HL-60/S4 (cell line): ENCODE data around the gene MAGOH.
"Not testable (repeated sequence)": the region's sequence is repeated elsewhere in the genome, so short reads cannot be mapped to it uniquely, and the experiment has no call there.

Source experiments
- in situ Hi-C: fragments of 300-500 bp; cut with MboI; formaldehyde crosslinking; loops from 2 replicates; pipeline ENCODE4 v1.14.3; 2022; ENCODE audit warnings: low sequenced_read_pairs

MAGOH gene

DNA sequence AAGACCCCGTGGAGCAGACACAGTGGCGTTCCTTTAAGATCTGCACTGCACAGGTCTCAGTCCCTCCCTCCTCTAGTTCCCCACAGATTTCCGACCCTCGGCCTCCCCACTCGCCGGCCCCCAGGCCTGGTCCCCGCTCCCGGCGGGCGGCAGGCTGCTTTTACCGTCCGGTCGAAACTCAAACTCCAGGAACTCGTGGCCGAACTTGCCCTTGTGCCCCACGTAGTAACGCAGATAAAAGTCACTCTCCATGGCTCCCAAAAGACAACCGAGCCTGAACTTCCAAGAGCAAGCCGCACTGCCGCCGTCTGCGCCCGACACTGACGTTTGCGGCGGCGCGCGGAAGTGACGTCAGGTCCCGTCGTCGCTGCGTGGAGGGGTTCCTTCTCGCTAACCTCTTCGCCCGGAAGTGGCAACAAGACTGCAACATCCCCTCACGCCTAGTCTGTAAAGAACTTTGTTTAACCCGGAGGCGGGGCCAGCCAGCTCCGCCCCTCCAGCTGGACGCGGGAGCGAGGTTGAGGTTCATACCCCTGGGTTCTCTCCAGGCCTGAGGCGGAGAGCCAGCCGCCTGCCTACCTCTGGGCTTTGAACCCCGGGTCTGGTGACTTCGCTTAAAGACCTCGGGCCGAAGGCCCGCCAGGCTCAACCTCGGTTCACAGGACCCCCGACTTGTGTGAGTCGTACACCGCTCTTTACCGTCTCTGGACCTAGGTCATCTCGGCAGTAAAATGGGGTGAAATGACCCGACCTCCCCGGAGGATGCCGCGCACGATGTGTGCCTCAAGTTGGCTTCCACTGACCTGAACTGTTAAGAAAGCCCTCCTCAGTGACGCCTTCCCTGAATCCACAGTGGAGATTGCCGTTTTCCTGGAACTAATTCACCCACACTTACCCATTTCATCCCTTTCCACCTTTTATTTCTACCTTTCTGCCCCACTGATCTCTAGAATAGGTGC is at the start of gene MAGOH:
Gene MAGOH, minus strand, starts transcription at position 322 of the 959 bp plus-strand sequence. Its CDS starts 70 bp downstream, at position 252.
- in situ Hi-C loops: no loop called here

DNA sequence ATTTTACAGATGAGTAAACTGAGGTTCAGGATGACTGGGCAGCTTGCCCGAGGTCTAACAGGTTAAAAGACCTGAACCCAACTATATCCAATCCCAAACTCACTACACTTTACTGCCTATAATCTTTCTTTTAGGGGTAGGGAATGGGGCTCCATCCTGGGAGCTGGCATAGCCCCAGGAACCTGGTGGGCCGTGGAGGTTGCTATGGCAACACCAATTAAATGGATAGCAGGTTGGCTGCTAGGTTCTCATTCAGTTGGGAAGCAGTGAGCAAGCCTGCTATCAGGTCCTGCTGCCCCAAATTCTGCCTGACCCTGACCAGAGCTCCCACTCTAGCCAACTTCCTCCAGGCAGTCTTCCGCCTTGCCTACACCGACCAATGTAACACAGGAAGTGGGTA is 48.6 kb upstream of the MAGOH start:
- in situ Hi-C loops: no loop called here

DNA sequence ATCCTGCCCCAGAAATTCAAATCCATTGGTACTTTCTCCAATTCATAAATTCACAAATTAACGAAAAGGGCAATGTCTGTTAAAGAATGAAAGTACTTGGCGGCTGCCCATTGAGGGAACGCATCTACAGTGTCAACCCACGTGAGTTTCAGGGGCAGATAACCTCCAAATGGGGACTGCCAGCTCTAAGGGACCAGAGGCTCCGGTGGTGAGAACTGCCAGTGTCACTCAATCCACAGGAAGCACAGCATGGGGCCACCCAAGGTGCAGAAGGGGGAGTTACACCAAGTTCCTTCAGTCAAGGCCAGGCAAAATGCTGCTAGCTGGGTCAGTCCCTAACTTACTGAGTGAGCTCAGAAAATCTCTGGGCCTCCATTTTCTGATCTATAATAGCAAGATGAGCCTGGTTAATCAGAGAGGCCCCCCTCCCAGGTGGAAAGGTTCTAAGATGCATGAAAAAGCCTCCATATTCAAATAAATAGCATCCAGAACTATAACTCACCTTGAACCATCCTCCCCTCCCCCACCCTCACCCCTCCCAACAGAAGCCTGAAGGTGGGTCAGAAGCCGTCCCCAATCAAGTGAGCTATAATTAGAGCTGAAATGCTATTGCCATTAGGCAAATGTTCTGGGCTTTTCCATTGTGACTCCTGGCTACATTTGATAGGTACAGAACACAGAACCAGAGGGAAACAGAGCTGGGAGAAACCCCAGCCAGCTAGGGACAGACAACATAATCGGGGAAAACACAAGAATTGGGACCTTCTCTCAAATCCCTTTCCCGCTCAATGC is 47.8 kb upstream of the MAGOH start:
- in situ Hi-C loops: no loop called here

DNA sequence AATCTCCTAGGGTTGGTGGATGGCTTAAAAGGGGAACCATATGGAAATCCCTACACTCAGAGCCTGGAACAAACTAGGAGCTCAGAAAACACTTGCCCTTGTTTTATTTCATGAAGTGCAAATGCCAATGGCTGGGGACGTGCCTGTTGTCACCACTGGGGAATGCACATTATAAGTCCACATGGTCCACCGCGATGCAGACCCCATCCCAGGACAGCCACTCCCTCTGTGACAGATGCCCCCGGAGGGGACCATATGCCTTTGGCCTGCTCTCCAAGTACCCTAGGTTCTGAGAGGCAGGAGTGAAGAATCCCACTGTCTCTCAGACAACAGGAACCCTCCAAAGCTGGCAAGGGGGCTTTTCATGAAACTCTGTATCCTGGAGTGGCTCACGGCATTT is 47.2 kb upstream of the MAGOH start:
- in situ Hi-C loops: no loop called here

DNA sequence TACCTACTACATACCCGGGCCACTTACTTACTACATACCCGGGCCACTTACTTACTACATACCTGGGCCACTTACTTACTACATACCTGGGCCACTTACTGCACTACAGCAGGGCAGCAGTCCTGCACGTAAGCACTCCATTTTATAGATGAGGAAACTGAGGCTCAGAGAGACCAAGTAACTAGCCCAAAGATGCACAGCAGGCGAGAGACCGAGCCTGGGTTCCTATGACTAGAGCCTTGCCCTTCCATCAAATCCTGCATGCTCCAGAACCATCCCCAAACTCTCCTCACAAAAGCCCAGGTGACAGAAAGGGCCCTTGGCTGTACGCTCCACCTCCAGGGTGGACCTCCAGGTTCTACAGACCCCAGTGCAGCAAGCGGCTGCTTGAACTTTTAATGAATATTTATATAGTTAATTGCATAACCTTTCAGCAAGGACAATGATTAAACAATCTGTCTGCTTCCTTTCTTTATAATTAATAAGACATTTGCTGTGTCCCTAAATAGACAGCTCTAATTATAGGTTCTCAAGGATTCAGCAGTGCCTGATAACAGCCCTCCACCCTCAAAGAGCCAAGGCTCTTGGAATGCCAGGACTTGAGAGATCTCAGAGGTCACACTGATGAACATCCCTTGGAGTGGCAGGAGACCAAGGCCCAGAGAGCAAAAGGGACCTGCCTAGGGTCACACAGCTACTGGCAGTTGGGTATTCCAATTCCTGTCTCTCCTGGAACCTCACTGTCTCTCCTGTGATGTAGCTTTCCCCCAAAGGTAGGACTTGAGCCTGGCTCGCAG is 46.1 kb upstream of the MAGOH start:
- in situ Hi-C loops: no loop called here

DNA sequence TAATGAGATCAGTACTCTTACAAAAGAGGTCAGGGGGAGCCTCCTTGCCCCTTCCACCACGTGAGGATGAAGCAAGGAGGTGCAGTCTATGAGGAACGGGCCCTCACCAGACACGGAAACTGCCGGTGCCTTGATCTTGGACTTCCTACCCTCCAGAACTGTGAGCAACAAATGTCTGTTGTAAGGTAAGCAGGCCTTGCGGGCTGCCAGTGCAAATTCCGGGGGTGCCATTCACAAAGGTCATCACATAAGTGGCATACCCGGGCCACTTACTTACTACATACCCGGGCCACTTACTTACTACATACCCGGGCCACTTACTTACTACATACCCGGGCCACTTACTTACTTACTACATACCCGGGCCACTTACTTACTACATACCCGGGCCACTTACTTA is 44.8 kb upstream of the MAGOH start:
- in situ Hi-C loops: not testable (repeated sequence)

GRCh38 chr1:53281133-53281532 is 42.8 kb upstream of the MAGOH start:
- in situ Hi-C loops: no loop called here

DNA sequence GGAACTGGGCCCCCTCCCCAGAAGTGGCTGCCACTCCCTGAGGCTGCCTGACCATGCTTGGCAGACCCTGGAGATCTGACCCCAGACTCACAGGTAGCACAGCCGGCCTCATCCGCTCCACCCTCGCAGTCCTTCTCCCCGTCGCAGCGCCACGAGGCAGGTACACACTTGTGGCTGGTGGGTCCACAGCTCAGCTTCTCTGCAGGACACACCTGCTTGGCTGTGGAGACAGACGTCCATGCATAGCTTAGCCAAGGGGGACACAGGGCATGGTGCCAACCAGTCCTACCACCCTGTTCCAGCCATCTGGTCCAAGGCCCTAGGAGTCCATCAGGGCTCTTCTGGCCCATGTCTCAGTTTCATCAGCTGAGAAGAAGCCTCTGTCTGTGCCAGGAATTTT is 42.2 kb upstream of the MAGOH start:
- in situ Hi-C loops: no loop called here

GRCh38 chr1:53279296-53280200 is 41.2 kb upstream of the MAGOH start:
- in situ Hi-C loops: loop anchor here (5.0 kb wide), 1 partner anchor 113 kb away; no protein-coding TSS in a partner anchor

DNA sequence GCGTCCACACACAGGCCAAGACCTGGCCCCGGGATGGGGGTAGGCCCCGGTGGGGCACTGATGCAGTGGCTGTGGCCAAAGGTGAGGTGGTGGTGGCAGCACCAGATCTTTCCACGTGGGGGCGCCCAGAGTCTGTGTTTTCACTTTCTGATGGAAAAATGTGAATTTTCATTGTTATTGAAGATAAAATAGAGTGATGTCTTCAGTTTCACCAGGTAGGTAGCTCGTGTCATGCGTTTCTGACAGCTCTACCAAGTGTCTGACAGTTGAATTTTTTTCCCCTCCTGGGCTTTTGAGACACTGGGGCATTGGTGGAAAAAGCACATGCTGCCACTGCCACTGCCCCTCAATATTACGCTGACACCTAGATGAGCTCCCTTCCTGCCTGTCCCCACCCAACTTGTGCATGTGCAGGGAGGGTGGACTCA is 40.0 kb upstream of the MAGOH start:
- in situ Hi-C loops: loop anchor here (5.0 kb wide), 1 partner anchor 114 kb away; no protein-coding TSS in a partner anchor

DNA sequence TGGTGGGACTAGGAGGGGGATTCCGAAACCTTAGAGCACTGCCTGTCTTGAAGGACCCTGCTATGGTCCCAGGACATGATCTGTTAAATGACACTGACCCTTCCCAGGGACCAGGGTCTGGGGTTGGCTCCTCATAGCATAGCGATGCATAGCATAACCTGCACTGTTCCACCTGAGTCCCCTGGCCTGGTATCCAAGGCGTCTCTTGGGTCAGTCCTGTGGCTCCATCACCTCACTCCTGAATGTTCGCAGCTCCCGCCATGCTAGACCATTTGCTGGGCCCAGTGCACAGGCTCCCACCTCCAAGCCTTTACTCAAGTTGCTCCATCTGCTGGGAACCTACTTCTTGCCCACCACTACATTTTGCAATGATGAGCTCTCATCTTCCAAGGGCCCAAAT is 39.0 kb upstream of the MAGOH start:
- in situ Hi-C loops: loop anchor here (5.0 kb wide), 1 partner anchor 115 kb away; no protein-coding TSS in a partner anchor

- in situ Hi-C loops: loop anchor here (5.0 kb wide), 1 partner anchor 115 kb away; no protein-coding TSS in a partner anchor
These were observed 38.6 kb upstream of the MAGOH start for GRCh38 chr1:53276902-53277281.

DNA sequence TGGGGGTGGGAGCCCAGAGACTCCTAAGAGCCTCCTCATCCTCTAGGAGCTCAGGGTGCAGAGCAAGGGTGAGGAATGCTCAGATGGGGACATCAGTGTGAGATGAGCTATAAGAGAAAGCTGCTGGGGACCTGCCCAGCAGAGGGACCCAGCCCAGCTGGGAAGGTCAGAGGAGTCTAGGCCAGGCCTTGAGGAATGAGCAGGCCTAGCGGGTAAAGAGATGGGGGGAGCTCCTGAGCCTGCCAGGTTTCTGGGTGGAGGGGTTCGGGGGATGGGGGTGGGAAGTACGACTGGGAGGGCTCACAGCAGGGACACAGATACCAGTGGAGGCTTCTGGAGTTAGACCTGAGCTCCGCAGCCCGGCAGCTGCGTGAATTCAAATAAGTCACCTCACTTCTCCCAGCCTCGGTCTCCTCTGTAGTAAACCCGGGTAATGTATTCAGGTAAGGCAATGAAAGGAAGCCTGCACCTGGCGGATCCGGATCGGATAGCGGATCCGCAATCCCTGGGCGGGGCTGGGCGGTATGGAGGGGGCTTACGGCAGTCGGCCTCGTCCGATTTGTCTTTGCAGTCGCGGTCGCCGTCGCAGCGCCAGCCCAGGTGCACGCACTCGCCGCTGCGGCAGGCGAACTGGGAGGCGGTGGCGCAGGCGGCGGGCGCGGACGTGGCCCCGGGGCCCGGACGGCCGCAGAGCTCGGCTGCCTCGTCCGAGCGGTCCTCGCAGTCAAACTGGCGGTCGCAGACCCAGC is 38.0 kb upstream of the MAGOH start:
- in situ Hi-C loops: loop anchor here (5.0 kb wide), 1 partner anchor 116 kb away; no protein-coding TSS in a partner anchor

GRCh38 chr1:53275566-53275965 is 37.2 kb upstream of the MAGOH start:
- in situ Hi-C loops: loop anchor here (5.0 kb wide), 1 partner anchor 117 kb away; no protein-coding TSS in a partner anchor

DNA sequence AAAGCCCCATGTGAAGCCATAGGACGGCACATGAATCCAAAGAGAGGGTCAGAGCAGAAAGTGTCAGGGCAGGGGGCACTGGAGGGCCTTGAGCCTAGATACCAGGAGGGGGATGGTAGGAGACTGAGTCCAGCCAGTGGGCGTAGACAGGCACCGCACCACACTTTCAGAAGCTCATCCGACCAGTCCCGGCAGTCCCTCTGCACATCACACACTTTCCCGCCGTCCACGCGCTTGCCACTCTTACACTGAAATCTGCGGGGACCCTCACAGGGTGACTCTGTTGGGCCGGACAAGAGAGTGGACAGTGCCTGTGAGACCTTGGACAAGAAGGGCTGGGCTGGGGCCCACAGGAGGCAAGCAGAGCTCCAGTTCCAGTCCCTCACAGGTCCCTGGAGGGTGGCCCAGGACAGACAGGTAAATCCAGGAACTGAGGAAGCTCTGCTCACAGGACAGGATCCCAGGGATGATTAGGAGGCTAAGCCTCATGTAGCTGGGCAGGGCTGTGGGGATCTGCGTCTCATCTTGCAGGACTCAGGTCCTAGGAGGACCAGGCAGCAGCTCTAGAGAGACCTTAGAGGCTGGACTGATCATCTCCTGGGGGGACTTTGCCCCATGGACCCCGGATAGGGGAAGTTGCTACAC is 36.3 kb upstream of the MAGOH start:
- in situ Hi-C loops: loop anchor here (5.0 kb wide), 1 partner anchor 118 kb away; no protein-coding TSS in a partner anchor

DNA sequence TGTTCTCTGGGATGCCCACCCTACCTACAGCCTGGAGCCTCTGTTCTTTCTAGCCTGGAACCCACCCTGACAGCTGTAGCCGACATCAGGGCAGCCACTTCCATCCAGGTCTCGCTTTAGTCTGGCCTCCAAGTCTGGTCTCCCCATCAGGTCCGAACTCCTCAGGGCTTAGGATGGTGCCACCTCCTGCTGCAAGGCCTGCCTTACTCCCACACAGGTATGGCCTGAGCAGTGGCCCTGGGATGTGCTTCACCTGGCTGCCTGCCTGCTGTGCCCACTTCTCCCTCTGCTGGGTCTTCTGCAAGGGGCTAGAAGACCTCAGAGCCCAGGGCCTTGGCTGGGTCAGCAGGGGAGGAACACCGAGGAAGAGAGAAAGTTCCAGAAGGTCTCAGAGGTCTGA is 35.7 kb upstream of the MAGOH start:
- in situ Hi-C loops: no loop called here

- in situ Hi-C loops: no loop called here
These were observed 35.2 kb upstream of the MAGOH start for GRCh38 chr1:53273526-53273925.

DNA sequence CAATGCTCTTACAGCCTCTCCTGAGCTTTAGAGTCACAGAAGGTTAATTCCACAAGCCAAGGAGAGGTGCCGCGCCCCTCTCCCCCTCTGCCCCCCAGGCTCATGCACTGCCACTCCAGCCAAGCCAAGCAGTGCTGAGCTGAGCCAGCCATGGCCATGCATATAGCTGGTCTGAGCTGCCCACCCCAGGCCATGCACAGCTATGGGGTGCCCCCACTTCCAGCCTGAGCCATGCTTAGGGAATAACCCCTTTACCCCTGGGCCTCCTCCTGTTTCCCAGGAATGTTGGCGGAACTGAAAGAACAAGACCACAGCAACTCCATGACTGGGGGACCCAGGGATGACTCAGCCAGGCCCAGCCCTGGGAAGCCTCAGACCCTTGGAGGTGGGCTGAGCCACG is 34.0 kb upstream of the MAGOH start:
- in situ Hi-C loops: no loop called here
